GM21447 (cell line): Measurements from ENCODE around the gene BRD3OS.
"Not testable (repeated sequence)": the region's sequence is repeated elsewhere in the genome, so short reads cannot be mapped to it uniquely, and the experiment has no call there.

Experiments used
- ATAC-seq: cut with Tn5 transposase; IDR thresholded peaks from one replicate; pipeline ENCODE4 v1.9.1; 2021; ENCODE audit not compliant: unreplicated experiment

Gene BRD3OS

DNA sequence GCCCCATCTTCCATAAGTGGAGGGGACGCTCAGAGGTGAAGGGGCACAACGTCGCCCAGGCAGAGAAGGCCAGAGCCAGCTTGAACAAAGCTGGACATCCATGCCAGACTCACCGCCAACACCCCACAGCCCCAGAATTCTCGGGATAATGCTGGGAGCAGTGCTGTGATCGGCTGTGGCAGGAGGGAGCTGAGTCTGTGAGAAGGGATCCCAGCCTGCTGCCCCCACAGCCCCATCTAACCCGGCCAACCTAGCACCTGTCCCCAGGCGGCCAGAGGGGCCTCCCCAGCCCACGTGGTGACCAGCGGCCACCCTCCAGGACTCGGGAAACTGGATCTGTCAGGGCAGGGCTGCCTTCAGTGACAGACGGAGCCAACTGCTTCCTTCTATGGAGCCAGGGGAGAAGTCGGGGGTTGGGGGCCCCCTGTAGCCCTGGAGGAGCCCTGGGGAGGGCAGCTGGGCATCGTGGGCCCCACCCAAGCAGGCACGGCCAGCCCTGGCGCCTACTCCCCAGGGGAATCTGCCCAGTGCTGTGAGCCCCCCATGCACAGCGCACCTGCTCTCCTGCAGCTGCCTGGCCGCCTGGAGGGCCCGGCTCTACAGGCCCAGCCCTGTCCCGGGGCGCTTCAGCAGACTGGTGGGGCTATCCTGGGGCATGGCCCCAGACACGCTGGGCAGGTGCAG, 36.5 kb downstream of the BRD3OS start:
- ATAC-seq = no peak

DNA sequence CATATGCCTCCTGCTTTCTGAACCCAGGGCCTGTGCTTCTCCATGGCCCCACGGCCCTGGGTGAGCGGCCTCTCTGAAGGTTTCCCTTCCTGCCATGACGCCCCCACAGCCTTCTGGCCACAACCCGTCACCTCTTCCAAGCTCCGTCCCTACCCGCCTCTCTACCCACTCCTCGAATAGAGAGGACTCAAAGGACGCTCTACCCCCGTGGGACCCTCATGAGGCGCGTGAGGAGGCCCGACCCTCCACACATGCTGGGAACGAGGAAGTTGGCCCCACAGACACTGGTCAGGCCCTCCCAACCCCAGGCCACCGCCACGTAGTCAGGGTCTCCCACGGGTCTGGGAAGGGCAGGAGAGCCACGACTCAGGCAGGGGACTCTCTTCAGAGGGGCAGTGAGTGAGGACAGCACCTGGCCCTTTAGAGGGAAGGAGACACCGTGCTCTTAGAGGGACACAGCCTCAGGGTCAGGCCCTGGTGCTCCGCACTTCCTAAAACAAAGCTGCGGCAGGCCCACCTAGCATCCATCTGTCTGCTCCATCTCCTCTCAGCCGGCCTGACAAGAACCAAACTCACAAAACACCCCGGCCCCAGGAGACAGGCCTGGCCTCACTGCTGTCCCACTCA, 37.3 kb downstream of the BRD3OS start:
- ATAC-seq = no peak

DNA sequence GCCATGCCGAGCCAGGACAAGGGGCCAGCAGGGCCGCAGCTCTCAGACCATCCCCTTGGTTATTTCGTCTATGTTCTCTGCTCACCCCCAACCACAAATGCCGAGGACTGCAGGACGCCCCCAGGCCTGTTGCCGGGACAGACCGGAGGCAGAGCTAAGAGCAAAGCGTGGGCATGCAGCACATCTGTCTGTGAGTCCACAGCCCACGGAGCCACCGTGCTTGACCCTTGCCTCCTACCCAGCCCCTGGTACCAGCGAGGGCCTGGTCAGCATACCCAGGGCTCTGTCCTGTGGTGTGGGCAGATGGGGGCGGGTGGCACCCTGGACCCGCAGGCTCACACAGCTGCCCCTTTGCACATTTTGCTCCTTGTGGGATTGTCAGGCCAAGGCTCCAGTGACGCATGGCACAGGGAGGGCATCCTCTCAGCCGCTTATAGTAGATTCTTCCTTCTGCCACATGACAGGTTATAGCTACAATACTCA, 37.8 kb downstream of the BRD3OS start:
- no peak for ATAC-seq

DNA sequence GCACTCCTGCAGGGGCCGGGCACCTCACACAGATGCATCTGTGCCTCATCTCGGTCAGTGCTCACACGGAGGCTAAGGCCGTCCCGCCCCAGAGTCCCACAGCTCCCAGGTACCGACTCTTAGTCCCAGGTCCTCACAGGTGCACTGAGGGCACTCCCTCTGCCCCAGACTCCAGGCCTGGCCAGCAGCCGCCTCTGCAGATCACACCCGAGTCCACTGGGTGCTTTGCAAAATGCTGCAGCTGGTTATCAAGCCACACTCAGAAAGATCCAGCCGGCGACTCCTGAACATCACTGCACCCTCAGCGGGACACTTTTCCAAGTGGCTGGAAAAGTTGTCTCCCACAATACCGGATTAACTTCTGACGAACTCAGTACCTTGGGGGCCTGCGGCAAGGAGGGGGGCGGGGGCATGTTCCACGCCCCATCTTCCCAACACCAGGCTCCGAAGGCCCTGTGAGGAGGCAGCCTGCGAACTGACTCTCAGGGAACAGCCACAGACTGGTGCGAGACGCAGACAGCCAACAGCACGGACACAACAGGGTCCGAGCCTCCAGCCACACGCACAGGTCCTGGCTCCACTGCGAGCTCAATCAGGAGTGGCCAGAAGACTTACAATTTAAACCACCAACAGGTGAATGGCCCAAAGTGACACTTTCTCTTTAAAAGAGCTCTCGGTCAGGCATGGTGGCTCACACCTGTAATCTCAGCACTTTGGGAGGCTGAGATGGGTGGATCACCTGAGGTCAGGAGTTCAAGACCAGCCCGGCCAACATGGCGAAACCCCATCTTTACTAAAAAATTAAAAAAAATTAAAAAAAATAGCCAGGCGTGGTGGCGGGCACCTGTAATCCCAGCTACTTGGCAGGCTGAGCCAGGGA, 38.5 kb downstream of the BRD3OS start:
- no peak for ATAC-seq

DNA sequence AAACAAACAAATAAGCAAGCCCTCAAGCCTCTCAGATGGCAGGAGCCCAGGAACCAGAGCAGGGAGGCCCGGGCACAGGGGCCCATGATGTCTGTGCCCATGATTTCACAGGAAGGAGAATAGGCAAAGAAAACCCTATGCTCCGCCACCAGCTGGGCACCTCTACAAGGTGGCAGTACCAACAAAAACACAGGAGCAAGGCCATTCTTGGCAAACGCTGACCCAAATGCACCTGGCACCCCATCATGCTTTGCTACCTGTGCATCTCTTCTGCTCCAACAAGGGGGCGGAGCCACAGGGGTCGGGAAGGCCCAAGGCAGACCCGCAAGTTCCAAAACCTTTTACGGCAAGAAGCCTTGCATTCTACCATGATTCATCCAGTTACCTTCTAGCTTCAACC, 39.4 kb downstream of the BRD3OS start:
- no peak for ATAC-seq

DNA sequence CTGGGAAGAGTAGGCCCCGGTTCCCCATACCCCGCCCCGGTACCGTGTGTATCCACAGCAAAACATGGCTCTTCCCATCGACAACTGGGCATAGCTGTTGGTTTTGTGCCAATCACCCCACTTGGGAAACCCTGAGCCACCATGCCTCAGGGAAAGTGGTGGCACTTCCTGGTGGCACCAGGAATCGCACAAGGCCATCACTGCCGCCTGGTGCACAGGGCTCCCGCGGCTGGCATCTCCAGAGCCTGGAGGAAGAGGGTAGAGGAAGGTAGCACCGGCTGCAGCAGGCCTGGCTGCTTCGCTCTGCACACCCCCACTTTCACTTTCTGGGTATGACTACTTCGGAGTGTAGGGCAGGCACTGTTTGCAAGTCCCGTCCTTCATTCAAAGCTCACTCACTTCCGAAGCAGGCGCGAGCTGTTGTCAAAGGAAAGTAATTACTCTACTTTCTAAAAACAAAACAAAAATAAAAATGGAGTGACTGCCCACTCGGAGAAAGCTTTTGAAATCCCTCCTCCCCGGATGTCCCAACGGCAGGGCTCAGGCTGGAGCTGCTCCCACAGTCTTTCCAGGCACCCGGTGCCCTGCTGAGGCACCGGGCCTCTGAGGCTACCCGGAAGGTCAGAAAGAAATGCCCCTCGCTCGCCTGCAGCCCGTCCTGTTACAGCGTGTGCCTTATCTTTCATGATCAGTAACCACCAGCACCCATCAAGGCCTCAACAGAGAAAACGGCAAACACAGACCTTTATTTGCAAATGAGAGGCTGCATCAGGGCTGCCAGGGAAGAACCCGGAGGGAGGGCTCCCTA, 40.5 kb downstream of the BRD3OS start:
- peak; percentile 39 for ATAC-seq

DNA sequence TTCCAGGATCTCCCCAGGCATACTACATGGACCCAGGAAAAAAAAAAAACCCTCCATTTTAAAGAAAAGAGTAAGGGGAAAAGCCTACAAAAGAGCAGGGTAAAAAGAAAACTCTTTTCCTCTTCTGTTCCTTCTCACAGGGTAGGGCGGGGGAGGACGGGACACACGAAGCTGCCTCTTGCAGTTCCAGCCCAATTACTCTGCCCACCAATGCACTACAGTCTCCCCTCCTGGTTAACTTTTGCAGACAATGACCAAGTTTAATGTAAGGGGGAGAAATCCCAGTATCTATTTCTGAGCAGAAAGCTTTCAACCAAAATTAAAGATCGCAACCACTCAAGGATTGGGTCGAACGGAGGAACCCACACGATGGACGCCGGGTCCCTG, 41.2 kb downstream of the BRD3OS start:
- no peak for ATAC-seq

DNA sequence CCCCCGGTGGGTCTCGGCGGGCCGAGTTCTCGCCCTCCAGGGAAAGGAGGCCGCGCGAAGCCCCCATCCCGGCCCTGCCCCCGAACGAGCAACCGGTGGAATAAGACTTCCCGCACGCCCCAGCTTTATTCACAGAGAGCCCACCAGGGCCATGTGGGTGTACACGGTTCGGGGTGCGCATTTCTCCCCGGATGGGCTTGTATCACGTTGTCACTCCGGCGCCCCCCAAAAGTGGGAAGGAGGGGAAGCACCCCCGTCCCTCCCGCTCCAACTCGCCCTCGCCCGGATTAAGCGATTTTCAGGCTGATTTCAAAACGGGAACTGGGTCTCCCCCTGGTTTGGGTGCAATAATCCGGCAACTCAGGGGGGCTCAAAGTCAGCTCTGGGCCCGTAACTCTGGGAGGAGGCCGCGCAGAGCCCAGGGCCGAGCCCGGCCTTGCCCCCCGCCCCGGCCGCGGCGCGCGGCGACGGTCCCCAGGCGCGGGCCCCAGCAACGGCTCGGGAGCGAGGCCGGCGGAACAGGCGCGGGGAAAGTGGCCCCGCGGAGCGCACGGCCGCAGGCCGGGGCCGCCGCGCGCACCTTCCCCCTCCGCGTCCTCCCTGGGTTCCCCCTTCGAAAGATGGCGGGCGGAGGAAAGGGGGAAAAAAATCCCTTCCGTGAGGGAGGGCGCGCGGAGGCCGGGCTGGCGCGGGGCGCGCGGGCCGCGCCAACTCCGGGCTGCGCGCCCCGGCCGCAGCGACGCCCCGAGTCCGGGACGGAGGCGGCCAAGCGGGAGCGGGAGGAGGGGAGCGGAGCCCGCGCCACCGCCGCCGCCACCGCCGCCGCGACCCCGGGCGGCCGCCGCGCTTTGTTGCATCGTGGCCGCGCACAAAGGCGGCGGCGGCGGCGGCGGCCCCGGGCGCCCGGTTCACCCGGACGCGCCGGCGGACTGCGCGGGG, 41.9 kb downstream of the BRD3OS start:
- no peak for ATAC-seq

DNA sequence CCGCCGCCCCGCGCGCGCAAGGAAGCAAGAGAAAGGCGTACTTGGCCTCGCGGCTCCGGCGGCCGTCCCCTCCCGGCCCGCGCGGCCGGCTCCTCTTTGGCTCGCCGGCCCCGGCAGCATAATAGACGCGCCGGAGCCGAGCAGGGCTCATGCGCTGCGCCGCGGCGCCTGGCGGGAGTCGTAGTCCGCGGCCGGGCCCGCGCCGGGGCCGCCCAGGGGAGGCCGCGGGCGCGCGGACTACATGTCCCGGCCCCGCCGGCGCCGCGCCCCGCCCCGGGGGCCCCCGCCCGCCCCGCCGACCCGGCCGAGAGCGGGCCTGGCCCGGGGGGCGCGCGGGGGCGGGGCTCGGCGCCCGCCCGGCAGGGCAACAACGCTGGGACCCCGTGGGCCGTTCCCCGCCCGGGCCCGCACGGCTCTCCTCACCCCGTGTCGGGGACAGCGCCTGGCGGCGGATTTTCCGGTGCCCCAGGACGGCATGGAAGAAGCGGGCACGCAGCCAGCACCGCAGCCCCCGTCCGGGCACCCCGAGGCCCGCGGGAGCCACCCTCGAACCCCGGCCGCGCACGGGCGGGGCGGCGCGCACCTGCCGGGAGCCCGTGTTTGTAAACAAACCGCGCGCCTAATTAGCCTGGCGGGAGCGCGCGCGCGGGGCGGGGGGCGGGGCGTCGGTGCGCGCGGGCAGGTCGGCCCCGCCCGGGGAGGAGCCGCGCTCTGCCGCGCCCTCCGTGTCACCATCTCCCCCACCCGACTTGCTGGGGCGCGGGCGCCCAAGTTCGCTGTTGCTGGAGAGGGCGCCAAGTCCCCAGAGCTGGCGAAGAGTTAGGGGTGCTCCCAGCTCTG, 42.8 kb downstream of the BRD3OS start, which contains the start of gene BRD3:
BRD3 (minus strand) TSS at position 123 of the 840 bp plus-strand sequence. CDS start 14,549 bp downstream, outside the sequence.
- ATAC-seq = peak; percentile 56

DNA sequence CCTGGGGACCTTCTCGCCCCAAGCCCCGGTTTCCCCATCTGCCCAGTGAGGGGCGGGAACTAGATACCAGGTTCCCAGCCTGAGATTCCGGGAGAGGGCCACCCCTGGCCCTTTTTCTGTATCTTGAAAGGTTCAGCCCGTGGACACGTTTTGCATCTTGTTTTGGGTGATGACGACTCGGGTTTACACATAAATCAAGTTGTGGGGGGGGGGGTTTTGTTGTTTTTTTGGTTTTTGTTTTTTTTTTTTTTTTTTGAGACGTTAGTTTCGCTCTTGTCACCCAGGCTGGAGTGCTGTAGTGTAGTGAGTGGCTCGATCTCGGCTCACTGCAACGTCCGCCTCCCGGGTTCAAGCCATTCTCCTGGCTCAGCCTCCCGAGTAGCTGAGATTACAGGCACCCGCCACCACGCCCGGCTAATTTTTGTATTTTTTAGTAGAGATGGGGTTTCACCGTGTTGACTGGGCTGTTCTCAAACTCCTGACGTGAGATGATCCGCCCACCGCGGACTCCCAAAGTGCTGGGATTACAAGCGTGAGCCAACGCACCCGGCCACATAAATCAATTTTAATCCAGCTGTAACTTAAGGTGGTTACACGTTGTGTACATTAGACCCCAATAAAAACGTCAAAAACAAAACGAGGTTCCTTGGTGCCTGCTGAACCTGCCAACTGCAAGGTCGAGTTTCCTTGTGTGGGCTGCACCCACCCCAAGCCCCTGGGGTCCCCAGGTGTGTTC, 43.6 kb downstream of the BRD3OS start:
- ATAC-seq = no peak

DNA sequence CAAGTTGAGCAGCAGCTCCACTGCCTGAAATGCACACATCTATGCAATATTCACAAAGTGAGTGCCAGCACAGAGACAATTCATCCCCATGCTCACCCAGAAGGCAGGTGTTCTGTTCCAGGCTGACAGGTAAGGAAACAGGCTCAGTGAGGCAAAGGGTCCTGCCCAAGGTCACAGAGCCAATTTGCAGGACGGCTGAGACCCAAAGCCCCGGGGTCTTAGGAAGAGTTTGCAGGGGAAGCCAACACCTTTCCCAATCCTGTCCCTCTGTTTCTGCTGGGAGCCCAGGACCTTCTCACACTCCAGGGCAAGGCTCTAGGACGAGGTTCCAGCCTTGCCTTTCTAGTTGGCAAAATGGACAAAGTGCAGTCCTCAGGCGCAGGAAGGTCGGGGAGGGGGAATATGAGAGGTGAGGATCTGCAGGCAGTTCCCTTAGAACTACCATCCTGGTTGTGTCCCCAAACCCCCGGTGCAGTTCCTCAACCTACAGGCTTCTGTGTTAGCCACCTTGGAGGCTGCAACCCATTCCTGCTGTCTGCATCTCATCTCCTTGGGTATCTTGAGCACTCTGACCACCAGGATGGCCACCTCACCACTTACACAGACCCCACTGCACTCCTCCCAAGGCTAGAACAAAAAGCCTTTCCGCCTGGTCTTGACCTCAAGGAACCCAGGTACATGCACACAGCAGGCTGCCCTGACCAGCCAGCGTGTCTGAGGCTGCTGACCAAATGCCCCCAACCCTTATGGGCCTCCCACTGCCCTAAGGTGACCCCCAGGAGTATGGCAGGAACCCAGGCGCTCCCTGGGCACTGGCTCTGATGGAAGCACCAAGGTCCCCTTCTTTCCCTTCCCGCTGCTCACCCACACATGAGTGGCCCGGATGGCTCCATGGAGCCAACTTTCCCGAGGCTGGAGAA, 44.5 kb downstream of the BRD3OS start:
- no peak for ATAC-seq

DNA sequence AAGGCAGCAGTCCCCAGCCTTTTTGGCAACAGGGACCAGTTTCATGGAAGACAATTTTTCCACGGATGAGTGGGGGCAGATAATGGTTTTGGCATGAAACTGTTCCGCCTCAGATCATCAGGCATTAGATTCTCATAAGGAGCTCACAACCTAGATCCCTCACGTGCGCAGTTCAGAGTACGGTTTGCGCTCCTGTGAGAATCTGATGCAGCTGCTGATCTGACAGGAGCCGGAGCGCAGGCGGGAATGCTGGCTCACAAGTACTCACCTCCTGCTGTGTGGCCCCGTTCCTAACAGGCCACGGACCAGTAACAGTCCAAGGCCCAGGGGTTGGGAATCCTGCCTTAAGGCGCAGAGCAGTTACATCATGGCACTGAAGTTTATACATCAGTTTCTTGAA, 45.9 kb downstream of the BRD3OS start:
- ATAC-seq = no peak

DNA sequence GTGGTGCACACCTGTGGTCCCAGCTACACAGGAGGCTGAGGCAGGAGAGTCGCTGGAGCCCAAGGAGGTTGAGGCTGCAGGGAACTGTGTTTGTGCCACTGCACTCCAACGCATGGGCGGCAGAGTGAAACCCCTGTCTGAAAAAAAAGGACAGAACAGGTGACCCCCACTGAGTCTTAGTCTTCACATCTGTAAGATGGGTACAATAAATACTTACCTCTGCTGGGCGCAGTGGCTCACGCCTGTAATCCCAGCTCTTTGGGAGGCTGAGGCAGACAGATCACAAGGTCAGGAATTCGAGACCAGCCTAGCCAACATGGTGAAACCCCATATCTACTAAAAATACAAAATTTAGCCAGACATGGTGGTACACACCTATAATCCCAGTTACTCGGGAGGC, 47.4 kb downstream of the BRD3OS start:
- not testable (repeated sequence) for ATAC-seq

DNA sequence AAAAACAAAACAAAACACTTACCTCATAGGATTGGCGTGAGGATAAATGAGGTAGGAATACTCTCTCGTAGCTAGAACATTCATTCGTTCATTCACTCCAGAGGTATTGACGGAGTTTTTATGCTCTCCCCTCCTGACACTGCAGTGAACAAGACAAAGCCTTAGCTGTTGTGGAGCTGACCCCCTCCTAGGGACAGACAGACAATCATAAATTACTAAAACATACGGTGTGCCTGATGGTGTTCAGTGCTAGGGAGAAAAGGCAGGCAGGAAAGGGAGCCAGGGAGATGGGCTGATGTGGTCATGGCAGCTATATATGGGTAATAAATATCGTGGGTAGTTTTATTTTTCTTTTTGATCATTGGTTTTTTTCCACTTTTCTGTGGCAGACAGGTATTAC, 48.2 kb downstream of the BRD3OS start:
- no peak for ATAC-seq

DNA sequence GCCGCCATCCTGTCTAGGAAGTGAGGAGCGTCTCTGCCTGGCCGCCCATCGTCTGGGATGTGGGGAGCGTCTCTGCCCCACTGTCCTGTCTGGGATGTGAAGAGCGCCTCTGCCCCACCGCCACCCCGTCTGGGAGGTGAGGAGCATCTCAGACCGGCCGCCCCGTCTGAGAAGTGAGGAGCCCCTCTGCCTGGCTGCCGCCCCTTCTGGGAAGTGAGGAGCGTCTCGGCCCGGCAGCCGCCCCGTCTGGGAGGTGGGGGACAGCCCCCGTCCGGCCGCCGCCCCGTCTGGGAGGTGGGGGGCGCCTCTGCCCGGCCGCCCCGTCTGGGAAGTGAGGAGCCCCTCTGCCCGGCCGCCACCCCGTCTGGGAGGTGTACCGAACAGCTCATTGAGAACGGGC, 50.4 kb downstream of the BRD3OS start:
- not testable (repeated sequence) for ATAC-seq

DNA sequence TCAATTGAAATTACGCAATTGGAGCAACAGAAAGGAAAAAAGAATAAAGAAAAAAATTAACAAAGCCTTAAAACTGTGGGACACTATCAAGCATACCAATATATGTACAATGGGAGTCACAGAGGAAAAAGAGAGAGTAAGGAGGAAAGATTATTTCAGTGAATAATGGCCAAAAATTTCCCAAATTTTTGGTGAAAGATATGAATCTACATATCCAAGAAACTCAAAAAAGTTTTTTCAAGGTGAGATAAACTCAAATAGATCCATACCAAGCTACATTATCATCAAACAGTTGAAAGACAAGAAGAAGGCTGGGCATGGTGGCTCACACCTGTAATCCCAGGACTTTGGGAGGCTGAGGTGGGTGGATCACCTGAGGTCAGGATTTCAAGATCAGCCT, 51.4 kb downstream of the BRD3OS start:
- no peak for ATAC-seq
